ENCODE results near the gene PKDCC. TPM values are rescaled to one million over a fixed set of nuclear protein-coding genes. Genes with fewer than 3 reads are reported as not detected.

PKDCC gene
- total RNA-seq, 2 donors from 2014 or later = 11.1 to 61.4 TPM

- DNase-seq (ENCODE audit: low spot score) = no peak
- TF ChIP-seq POLR2AphosphoS5 (IDR thresholded peaks at IDR 0.05) (no peak), CTCF (IDR thresholded peaks at IDR 0.05) (no peak), POLR2A (IDR thresholded peaks at IDR 0.05) (no peak)
- H3K27ac ChIP-seq = no peak overlapping the region
These were observed 46.1 kb upstream of the PKDCC start for GRCh38 chr2:42001711-42002201.

DNA sequence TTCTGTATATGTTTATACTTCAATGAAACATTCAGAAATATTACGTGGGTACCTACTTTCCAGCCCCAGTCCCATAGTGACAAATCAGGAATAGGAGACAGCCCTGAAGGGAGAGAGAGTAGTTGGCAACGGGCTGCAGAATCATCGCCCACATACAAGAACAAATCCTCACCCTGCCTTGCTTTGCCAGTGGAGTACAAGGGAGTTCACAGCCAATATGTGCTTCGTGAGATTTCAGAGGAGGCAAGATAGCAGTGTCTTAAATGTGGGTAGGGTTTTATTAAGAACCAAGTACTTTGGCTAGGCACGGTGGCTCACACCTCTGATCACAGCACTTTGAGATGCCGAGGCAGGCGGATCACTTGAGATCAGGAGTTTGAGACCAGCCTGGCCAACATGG lies 40.3 kb upstream of the PKDCC start:
- no peaks in the 10 kb centered on the region for H3K27me3 ChIP-seq (replicated peaks; ENCODE audit: insufficient read depth)
- intact Hi-C loops (cut with DNase I) = no loop called here
- TF ChIP-seq POLR2AphosphoS5 (IDR thresholded peaks at IDR 0.05) = no peak
- no peak overlapping the region for H3K4me3 ChIP-seq
- H3K9me3 ChIP-seq = no peaks in the 10 kb centered on the region
- H3K27ac ChIP-seq = no peak overlapping the region
- H3K4me1 ChIP-seq (replicated peaks) = peaks cover 13% of the 10 kb centered on the region
- no peaks in the 10 kb centered on the region for H3K36me3 ChIP-seq
- WGBS = 88% methylated on average over 7 of the region's 7 CpGs
- no peak for DNase-seq (ENCODE audit: low spot score)

More at GRCh38 chr2:42001711-42002201, 46.1 kb upstream of the PKDCC start:
- Histone ChIP-seq H3K4me1 (replicated peaks) (no peaks in the 10 kb centered on the region), H3K27me3 (replicated peaks; ENCODE audit: insufficient read depth) (no peaks in the 10 kb centered on the region), H3K36me3 (no peaks in the 10 kb centered on the region), H3K4me3 (no peak overlapping the region), H3K9me3 (no peaks in the 10 kb centered on the region)
- intact Hi-C loops (cut with DNase I) = no loop called here
- WGBS = 35% methylated on average over 21 of the region's 21 CpGs

DNA sequence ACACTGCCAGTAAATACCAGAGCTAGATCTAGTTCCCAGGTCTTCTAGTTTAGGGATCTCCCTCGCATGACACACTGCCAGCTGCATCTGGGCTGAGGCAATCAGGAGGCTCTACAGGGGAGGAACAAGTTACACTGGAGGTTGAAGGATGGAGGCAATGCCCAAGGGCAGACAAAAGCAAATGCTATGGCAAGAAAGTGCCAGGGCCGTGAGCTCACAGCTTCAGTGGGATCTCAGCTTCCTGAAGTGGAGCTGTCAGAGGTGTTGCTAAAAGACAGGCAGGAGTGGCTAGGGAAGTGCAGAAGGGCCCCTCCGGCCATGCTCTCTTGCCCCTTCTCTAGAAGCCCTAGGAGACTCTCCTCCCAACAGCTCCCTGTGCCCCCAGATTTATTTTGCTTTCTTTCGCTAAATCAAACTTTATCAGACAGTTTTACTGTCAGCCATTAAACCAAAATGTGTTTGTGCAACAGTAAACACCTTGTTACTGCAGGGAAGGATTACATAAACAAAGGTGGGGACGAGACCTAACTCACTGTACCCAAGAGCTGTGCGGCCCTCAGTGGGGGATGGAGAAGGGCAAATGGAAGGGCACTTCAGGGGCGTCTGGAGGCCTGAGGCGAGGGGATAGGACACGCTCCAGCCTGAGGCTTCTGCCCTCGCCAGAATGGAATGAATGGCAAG lies 39.4 kb upstream of the PKDCC start:
- Histone ChIP-seq H3K9me3 (no peaks in the 10 kb centered on the region), H3K4me3 (no peak overlapping the region), H3K36me3 (no peaks in the 10 kb centered on the region), H3K27me3 (replicated peaks; ENCODE audit: insufficient read depth) (no peaks in the 10 kb centered on the region), H3K4me1 (replicated peaks) (peaks cover 13% of the 10 kb centered on the region), H3K27ac (no peak overlapping the region)
- DNase-seq (ENCODE audit: low spot score) = no peak
- 55% methylated on average over 10 of the region's 10 CpGs for WGBS
- intact Hi-C loops (cut with DNase I) = no loop called here
- TF ChIP-seq CTCF (IDR thresholded peaks at IDR 0.05) = no peak
- no peak for TF ChIP-seq POLR2A (IDR thresholded peaks at IDR 0.05)
- TF ChIP-seq POLR2AphosphoS5 (IDR thresholded peaks at IDR 0.05) = no peak

- DNase-seq (ENCODE audit: low spot score) = no peak
- 92% methylated on average over 10 of the region's 10 CpGs for WGBS
- Histone ChIP-seq H3K36me3 (no peaks in the 10 kb centered on the region), H3K9me3 (no peaks in the 10 kb centered on the region), H3K4me3 (no peak overlapping the region), H3K27ac (no peak overlapping the region), H3K27me3 (replicated peaks; ENCODE audit: insufficient read depth) (no peaks in the 10 kb centered on the region), H3K4me1 (replicated peaks) (peaks cover 13% of the 10 kb centered on the region)
- no peak for TF ChIP-seq CTCF (IDR thresholded peaks at IDR 0.05)
- TF ChIP-seq POLR2A (IDR thresholded peaks at IDR 0.05) = no peak
- TF ChIP-seq POLR2AphosphoS5 (IDR thresholded peaks at IDR 0.05) = no peak
- intact Hi-C loops (cut with DNase I) = no loop called here
These were observed 37.9 kb upstream of the PKDCC start for GRCh38 chr2:42009657-42010580.

DNA sequence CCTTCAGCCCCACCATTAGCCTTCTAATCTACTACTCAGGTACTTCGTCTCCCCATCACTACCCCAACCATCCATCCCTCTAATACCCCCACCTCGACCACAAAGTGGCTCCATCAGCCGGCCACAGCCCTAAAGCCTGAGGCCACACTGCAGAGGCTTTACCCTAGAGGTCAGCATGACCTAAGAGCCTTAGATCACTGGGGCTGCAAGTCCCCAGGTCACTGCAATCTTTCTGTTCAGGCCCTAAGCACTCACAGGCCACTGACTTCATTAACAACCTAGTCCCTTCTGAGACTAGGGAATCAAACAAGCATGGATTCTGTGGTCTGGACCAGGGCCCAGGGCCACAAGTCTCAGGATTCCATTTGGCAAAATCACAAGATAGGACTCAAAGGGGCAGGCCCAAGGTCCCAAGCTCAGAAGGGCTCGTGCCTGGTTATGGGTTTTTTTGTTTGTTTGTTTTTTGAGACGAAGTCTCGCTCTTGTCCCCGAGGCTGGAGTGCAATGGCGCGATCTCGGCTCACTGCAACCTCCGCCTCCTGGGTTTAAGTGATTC lies 37.0 kb upstream of the PKDCC start:
- intact Hi-C loops (cut with DNase I) = no loop called here
- H3K4me1 ChIP-seq (replicated peaks) = peaks cover 13% of the 10 kb centered on the region
- no peaks in the 10 kb centered on the region for H3K27me3 ChIP-seq (replicated peaks; ENCODE audit: insufficient read depth)
- no peaks in the 10 kb centered on the region for H3K9me3 ChIP-seq
- TF ChIP-seq POLR2A (IDR thresholded peaks at IDR 0.05) (no peak), POLR2AphosphoS5 (IDR thresholded peaks at IDR 0.05) (no peak), CTCF (IDR thresholded peaks at IDR 0.05) (no peak)
- DNase-seq (ENCODE audit: low spot score) = no peak
- no peak overlapping the region for H3K4me3 ChIP-seq
- H3K36me3 ChIP-seq = no peaks in the 10 kb centered on the region
- no peak overlapping the region for H3K27ac ChIP-seq
- WGBS = 91% methylated on average over 11 of the region's 11 CpGs
